A549 treated with ZK216348 at 1 μM for 4 hours (cell line): Measurements from ENCODE around the gene KCNIP3. TPM values are rescaled to one million over a fixed set of nuclear protein-coding genes. Genes with fewer than 3 reads are reported as not detected.

Experiments
- total RNA-seq: library from RNA; stranded (reverse); fragments of 200-300 nt; extraction: Qiagen RNA extraction; gene quantifications from 5 replicates; pipeline ENCODE4 v1.2.3, GENCODE V29; 2022; ENCODE audit warnings: low read depth

Gene KCNIP3
- total RNA-seq, result 1.1 to 2.5 TPM (median 2.1 TPM) in 5 replicates

DNA sequence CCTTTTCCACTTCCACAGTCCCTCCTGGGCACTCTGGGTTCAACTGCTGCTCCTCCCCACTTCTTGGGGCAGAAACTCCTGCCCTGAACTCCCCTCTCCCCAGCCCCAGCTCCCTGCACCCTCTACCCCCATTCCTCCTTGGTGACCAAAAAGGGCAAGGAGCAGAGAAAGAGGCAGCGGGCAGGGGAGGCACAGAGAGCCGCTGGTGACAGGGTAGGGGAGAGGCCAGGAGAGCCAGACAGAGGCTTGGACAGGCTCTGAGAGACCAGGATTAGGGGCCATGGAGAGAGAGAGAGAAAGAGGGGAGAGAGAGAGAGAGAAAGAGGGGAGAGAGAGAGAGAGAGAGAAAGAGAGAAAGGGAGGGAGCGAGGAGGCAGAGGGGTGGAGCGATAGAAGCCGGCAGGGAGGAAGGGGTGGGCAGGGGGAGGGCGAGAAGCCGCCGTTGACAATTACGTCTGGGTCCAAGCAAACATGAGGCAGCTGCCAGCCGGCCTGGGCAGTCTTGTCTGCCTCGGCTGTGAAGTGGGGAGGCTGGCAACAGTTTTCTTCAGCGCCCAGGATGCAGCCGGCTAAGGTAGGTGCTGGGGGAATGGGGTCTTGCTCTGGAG is at the start of gene KCNIP3:
TSS of gene KCNIP3 (plus strand) at position 468 of the 608 bp plus-strand sequence. CDS start at position 560, 92 bp downstream.

DNA sequence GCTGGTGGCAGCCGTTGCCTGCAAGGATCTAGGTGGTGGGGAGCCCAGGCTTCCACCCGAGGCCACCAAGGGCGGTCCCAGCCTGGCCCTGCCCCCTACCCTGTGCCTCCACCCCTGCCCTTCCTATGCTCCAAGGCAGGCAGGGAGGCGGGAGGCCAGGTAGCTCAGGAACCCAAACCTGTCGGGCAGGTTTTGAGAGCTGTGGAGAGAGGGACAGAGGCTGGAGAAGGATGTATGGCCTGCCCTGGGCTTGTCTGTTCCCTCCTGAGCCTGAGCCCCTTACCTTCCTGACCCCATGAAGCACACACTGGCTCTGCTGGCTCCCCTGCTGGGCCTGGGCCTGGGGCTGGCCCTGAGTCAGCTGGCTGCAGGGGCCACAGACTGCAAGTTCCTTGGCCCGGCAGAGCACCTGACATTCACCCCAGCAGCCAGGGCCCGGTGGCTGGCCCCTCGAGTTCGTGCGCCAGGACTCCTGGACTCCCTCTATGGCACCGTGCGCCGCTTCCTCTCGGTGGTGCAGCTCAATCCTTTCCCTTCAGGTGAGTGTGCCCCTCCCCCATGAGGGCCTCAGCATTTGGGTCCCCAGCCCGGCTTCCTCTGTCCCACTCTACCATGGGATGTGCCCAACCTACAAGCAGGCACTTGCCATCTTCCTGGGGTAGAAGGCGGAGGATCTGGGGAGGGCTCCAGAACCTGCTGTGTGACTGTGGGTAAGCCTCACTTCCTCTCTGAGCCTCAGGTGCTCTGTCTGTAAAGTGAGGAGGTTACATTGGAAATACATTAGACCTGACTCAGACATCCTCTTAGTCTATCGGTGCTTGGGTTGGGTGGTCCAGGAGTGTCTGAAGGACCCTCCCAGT is 22.6 kb upstream of the KCNIP3 start, which contains the start of gene PROM2:
TSS of gene PROM2 (plus strand) at position 159 of the 860 bp plus-strand sequence. CDS start at position 296, 137 bp downstream.

DNA sequence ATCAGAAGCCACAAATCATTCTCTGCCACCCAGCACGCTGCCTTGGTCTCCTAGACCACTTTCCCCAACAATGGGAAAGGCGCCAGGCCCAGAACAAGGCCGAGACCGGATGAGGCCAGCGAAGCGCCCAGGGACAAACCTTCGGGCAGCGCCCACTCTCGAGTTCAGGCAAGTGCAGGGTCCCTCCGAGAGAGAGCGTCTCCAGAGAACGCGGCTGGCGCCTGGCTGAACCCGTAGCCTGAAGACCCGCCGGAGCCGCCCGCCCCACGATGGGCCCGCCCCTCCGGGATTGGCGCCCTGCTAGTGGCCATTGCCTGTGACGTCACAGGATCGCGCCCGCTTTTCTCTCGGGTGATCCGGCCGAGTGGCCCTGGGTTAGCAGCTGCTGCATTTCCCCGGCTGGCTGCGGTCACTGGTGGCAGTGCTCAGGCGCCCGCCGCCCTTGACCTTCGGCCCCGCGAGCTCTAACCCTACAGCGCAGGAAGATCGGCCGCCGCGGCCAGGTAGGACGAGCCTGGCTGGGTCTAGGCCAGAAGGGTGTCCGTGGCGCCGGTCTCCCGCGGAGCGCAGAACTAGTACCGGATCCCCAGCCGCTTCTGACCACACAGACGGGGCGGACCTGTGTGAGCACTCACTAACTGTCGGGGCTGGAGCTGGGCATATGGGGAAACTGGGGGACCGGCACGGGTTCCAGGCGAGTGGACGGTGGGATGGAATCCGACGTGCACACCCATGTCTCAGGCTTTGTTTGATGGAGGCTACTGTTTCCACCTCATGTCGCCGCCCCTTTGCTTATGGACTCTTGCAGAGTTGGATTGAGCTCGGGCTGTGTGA is 105.4 kb downstream of the KCNIP3 start, which contains the start of gene FAHD2A:
TSS of gene FAHD2A (plus strand) at position 339 of the 834 bp plus-strand sequence. CDS start 2,851 bp downstream, outside the sequence.

Other genes starting within 250 kb of the KCNIP3 start
- 71.8 to 85.8 TPM (median 77.0 TPM) in 5 replicates for gene MRPS5, start 175.5 kb upstream of the KCNIP3 start, total RNA-seq
- 5.3 to 8.8 TPM (median 7.7 TPM) in 5 replicates for gene ZNF514, start 137.5 kb upstream of the KCNIP3 start, total RNA-seq
- 2.4 to 3.8 TPM (median 3.5 TPM) in 5 replicates for gene ZNF2, start 131.5 kb upstream of the KCNIP3 start, total RNA-seq
- gene ZNF892, start 89.8 kb upstream of the KCNIP3 start, total RNA-seq, result 0.28 to 0.70 TPM (median 0.40 TPM) in 5 replicates
- gene PROM2, start 22.9 kb upstream of the KCNIP3 start, total RNA-seq, result 0.11 to 0.19 TPM (median 0.15 TPM) in 3 of 5 replicates, not detected in the others
- 25.5 to 34.0 TPM (median 30.1 TPM) in 5 replicates for gene FAHD2A, start 105.4 kb downstream of the KCNIP3 start, total RNA-seq
- not detected in 5 replicates for gene TRIM43B, start 187.4 kb downstream of the KCNIP3 start, total RNA-seq